22Rv1 (cell line): ENCODE results near the gene IFNLR1.

Source experiments
- H3K27ac ChIP-seq: fragments of 450-650 bp; 2 replicates; pipeline ENCODE4 v1.5.1; 2017
- CTCF ChIP-seq: fragments of 450-650 bp; IDR thresholded peaks from 2 replicates; pipeline ENCODE4 v1.5.1; 2017; ENCODE audit warnings: mild to moderate bottlenecking
- ZFX ChIP-seq: fragments of 450-650 bp; IDR thresholded peaks from 2 replicates; pipeline ENCODE4 v1.6.1; 2017; ENCODE audit warnings: antibody characterized with exemption, borderline replicate concordance

The IFNLR1 gene

GRCh38 chr1:24224086-24224485, 37.0 kb upstream of the IFNLR1 start:
- TF ChIP-seq CTCF = no peak
- TF ChIP-seq ZFX = no peak
- no peak overlapping the region for H3K27ac ChIP-seq

- TF ChIP-seq CTCF (no peak), ZFX (no peak)
- no peak overlapping the region for H3K27ac ChIP-seq
These were observed 35.7 kb upstream of the IFNLR1 start for GRCh38 chr1:24222793-24223192.

GRCh38 chr1:24222008-24222605, 35.0 kb upstream of the IFNLR1 start:
- no peak for TF ChIP-seq ZFX
- no peak for TF ChIP-seq CTCF
- no peak overlapping the region for H3K27ac ChIP-seq

GRCh38 chr1:24221246-24221645, 34.2 kb upstream of the IFNLR1 start:
- H3K27ac ChIP-seq = no peak overlapping the region
- TF ChIP-seq CTCF (no peak), ZFX (no peak)

- TF ChIP-seq CTCF (no peak), ZFX (no peak)
- no peak overlapping the region for H3K27ac ChIP-seq
These were observed 29.4 kb upstream of the IFNLR1 start for GRCh38 chr1:24216276-24217074.

- TF ChIP-seq ZFX = no peak
- TF ChIP-seq CTCF = no peak
- no peak overlapping the region for H3K27ac ChIP-seq
These were observed 28.2 kb upstream of the IFNLR1 start for GRCh38 chr1:24215226-24215814.

- no peak overlapping the region for H3K27ac ChIP-seq
- no peak for TF ChIP-seq ZFX
- TF ChIP-seq CTCF = no peak
These were observed 25.3 kb upstream of the IFNLR1 start for GRCh38 chr1:24212376-24212775.
